AG10803 (cell line): ENCODE measurements around the gene ARHGAP44.

Experiments used
- DNase-seq: peaks from one replicate; pipeline ENCODE4 v3.0.0; 2010; ENCODE audit warnings: low read depth
- H3K4me3 ChIP-seq: 2 replicates; pipeline ENCODE4 v1.5.1; 2011; ENCODE audit warnings: mild to moderate bottlenecking, low read length, control low read depth
- TF ChIP-seq, protein P1 (sequence below): conservative IDR thresholded peaks from 2 replicates; pipeline ENCODE4 v1.5.1; 2011; ENCODE audit warnings: mild to moderate bottlenecking, low read length, control low read depth, inconsistent platforms

Gene ARHGAP44

DNA sequence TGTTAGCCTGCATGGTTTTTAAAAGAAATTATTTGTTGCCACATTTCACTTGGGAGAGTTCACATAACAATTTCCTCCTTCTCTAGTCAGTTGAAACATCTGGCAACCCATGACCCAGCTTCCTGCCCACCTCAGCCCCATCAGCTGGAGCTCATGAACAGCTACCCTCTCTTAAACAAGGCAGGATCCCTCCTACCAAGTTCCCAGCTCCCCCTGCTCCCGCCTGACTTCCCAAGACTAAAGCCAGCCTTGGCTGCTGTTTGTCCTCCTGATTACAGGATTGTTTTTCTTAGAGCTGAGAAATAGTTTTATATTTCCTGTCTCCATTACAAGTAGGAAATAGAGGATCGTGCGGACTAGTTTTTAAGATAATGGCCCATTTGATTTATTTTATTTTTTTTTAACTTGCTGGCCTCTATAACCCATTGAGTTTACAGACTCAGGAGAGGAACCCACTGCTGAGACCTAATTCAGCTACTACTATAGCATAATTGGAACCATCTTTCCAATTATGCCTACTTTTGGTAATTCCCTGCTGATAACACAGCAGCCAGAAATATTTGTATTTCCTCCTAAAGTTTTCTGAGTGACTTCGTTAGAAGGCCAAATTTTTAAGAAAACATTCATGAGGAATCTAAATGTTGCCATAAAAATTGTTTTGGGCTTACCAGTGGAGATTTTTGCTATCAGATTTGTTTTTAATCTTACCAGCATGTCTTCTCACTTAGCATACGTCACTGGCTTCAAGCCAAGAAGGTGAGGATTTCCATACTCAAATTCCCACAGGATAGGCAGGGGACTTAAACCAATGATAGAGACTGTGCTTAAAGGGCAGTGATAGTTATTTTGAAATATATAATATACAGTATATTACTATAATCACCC lies 138.5 kb downstream of the ARHGAP44 start:
- TF ChIP-seq, protein P1, sequence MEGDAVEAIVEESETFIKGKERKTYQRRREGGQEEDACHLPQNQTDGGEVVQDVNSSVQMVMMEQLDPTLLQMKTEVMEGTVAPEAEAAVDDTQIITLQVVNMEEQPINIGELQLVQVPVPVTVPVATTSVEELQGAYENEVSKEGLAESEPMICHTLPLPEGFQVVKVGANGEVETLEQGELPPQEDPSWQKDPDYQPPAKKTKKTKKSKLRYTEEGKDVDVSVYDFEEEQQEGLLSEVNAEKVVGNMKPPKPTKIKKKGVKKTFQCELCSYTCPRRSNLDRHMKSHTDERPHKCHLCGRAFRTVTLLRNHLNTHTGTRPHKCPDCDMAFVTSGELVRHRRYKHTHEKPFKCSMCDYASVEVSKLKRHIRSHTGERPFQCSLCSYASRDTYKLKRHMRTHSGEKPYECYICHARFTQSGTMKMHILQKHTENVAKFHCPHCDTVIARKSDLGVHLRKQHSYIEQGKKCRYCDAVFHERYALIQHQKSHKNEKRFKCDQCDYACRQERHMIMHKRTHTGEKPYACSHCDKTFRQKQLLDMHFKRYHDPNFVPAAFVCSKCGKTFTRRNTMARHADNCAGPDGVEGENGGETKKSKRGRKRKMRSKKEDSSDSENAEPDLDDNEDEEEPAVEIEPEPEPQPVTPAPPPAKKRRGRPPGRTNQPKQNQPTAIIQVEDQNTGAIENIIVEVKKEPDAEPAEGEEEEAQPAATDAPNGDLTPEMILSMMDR, result no peak
- DNase-seq, result peak; percentile 13
- H3K4me3 ChIP-seq, result no peak overlapping the region

DNA sequence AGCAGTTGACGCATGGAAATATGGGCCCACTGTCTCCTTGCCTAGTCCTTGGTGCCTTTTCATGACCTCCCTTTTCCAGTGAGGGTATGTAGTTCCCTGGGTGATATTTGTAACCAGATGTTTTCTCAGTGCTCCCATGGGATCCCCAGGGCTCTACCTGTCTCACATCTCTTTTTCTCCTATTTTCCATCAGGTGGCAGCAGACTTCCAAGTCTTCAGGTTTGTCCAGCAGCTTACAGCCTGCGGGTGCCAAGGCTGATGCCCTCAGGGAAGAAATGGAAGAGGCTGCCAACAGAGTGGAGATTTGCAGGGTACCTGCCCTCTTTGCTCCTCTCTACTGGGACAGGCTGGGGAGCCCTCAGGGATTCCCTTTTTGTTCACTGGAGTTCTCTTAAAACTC lies 139.4 kb downstream of the ARHGAP44 start:
- DNase-seq, result peak; percentile 11
- no peak overlapping the region for H3K4me3 ChIP-seq
- TF ChIP-seq, protein P1, result peak; percentile 25

DNA sequence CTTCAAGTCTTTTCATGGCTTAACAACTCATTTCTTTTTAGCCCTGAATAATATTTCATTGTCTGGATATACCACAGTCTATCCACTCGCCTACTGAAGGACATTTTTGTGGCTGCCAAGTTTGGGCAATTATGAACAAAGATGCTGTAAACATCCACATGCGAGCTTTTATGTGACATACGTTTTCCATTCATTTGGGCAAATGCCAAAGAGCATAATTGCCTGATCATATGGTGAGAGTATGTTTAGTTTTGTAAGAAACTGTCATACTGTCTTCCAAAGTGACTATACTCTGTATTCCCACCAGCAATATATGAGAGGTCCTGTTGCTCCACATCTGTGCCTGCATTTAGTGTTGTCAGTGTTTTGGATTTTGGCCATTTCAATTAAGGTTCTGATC lies 147.2 kb downstream of the ARHGAP44 start:
- TF ChIP-seq, protein P1, result no peak
- no peak for DNase-seq

DNA sequence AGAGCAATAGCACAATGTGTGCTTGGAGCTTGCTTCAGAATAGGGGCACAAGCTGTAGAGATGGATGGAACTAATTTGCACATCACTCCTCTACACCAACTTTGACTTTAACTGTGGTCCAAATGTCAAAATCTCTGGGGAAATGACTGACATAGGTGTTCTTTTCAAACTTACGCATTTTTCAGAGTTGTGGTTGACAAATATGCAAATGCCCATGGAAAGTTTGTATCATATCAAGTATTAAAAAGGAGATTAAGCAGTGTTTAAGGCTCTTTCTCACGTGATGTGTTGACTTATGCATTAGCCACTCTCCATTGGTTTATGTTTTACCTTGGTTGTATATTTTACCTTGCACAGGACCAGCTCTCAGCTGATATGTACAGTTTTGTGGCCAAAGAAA lies 151.4 kb downstream of the ARHGAP44 start:
- TF ChIP-seq, protein P1, result no peak
- DNase-seq, result no peak
- H3K4me3 ChIP-seq, result no peak overlapping the region

More for the DNA sequence above, 147.2 kb downstream of the ARHGAP44 start:
- no peak overlapping the region for H3K4me3 ChIP-seq

DNA sequence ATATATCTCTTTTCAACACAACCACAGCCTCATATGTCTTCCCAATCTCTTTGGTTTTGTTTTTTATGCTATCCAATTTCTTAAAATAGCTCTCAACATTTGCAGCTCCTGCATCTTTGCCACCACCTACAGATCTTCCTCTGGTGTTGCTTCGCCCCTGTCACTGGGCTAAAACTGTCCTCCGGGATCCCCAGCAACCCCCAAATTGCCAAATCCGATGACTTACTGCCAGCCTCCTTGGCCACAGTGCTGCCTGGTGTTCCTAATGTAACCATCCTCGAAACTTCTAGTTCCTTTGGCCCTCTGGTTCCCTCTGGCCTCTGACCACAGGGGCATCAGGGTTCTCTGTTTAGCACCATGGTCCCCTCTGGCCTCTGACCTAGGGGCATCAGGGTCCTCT lies 157.7 kb downstream of the ARHGAP44 start:
- DNase-seq, result no peak
- TF ChIP-seq, protein P1, result no peak
- no peak overlapping the region for H3K4me3 ChIP-seq

DNA sequence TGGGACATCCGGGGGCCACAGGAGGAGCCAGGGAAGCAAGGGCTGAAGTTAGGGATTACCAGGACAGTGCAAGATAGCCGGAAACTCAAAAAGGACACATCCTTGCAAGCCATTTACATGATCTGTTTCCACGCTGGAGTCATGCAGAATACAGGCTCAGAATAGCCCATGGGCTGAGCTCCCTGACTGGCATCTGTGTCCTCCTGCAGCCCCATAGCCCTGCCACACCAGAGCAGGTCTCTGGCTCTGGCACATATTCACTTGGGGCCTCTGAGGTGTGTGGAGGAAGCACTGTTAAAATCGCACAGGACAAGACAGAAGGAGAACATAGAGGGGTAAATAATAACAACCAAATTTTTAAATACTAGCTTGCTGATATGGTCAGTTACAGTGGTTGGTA lies 162.7 kb downstream of the ARHGAP44 start:
- TF ChIP-seq, protein P1, result no peak
- no peak overlapping the region for H3K4me3 ChIP-seq
- no peak for DNase-seq

DNA sequence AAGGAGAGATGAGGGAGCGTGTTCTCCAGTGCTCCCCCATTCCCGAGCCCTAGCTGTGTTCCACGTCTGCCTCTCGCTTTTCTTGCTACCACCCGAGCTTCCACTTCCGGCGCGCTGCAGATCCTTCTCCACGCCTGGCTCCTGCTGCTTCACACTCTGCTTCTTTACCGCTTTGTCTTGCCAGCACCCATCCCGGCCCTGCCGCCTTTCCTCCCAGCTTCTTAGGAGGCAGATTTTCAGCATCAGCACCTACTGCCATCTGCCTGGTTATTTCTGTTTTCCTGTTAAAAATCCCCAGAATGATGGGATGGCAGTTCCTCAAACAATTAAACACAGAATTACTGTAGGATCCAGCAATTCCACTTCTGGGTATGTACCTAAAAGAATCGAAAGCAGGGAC lies 163.9 kb downstream of the ARHGAP44 start:
- no peak for DNase-seq
- TF ChIP-seq, protein P1, result no peak
- H3K4me3 ChIP-seq, result no peak overlapping the region
